ENCODE measurements around the gene SHISAL2A. TPM values are rescaled to one million over a fixed set of nuclear protein-coding genes. Genes with fewer than 3 reads are reported as not detected.

SHISAL2A gene
- total and polyA plus RNA-seq, 10 of the 15 experiments (the other 5 are each of a cell fraction or from before 2014, with no cell fraction given): 0.18 to 0.67 (median 0.45) TPM

GRCh38 chr1:52665006-52665941 lies 32.3 kb downstream of the SHISAL2A start:
- ChIA-PET RAD21 (ENCODE audit: unreplicated experiment) (interaction anchor here (0.8 to 1.9 kb wide), 5 partner anchors 24 to 261 kb away, joined by 3 to 5 read pairs (median 4); partner anchors contain the start of genes ORC1 and PRPF38A), CTCF (interaction anchor here (0.6 to 2.5 kb wide), 10 partner anchors 21 to 300 kb away, joined by 3 to 13 read pairs (median 3); partner anchors contain the start of genes CC2D1B, ORC1 and PRPF38A), POLR2A (no interaction called here), SMC1A (ENCODE audit: uncharacterized antibody, unreplicated experiment) (interaction anchor here (0.6 to 4.3 kb wide), 7 partner anchors 14 to 369 kb away, joined by 3 to 24 read pairs (median 5); partner anchors contain the start of genes CC2D1B, ORC1 and PRPF38A)
- Histone ChIP-seq H3K4me3 (no peak overlapping the region), H3K79me2 (ENCODE audit: control insufficient read depth, insufficient read depth, low read length) (no peaks in the 10 kb centered on the region), H3K9me3 (replicated peaks; ENCODE audit: control insufficient read depth, insufficient read depth, low read length) (no peaks in the 10 kb centered on the region), H3K9ac (ENCODE audit: control insufficient read depth, insufficient read depth, low read length) (no peak overlapping the region), H3K4me1 (ENCODE audit: control insufficient read depth, insufficient read depth, low read length) (no peaks in the 10 kb centered on the region), H3K36me3 (ENCODE audit: control insufficient read depth in 2 of 2, insufficient read depth in 2 of 2, low read length in 1 of 2) (no peaks in the 10 kb centered on the region), H3K27ac (ENCODE audit: control insufficient read depth, insufficient read depth) (no peak overlapping the region), H3K4me2 (ENCODE audit: control insufficient read depth, insufficient read depth) (no peak overlapping the region), H4K20me1 (ENCODE audit: control insufficient read depth, insufficient read depth) (no peaks in the 10 kb centered on the region), H3K27me3 (replicated peaks in 1 of 2; ENCODE audit: control insufficient read depth in 2 of 2, insufficient read depth in 2 of 2, low read length in 1 of 2) (no peaks in the 10 kb centered on the region), H2AFZ (ENCODE audit: control insufficient read depth, low read depth, low read length) (no peak overlapping the region)
- intact Hi-C loops (cut with micrococcal nuclease; ENCODE audit: unreplicated experiment) (no loop called here), in situ Hi-C loops (cut with MboI) (no loop called here)
- FAIRE-seq (no peak), DNase-seq (ENCODE audit: low read depth, low spot score) (no peak), ATAC-seq (no peak)
- BruUV-seq (replicated peaks): no TSS peak
- TF ChIP-seq, protein P1, sequence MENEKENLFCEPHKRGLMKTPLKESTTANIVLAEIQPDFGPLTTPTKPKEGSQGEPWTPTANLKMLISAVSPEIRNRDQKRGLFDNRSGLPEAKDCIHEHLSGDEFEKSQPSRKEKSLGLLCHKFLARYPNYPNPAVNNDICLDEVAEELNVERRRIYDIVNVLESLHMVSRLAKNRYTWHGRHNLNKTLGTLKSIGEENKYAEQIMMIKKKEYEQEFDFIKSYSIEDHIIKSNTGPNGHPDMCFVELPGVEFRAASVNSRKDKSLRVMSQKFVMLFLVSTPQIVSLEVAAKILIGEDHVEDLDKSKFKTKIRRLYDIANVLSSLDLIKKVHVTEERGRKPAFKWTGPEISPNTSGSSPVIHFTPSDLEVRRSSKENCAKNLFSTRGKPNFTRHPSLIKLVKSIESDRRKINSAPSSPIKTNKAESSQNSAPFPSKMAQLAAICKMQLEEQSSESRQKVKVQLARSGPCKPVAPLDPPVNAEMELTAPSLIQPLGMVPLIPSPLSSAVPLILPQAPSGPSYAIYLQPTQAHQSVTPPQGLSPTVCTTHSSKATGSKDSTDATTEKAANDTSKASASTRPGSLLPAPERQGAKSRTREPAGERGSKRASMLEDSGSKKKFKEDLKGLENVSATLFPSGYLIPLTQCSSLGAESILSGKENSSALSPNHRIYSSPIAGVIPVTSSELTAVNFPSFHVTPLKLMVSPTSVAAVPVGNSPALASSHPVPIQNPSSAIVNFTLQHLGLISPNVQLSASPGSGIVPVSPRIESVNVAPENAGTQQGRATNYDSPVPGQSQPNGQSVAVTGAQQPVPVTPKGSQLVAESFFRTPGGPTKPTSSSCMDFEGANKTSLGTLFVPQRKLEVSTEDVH (IDR thresholded peaks at IDR 0.05; ENCODE audit: low read depth, partially characterized antibody): no peak
- TF ChIP-seq, protein P2, sequence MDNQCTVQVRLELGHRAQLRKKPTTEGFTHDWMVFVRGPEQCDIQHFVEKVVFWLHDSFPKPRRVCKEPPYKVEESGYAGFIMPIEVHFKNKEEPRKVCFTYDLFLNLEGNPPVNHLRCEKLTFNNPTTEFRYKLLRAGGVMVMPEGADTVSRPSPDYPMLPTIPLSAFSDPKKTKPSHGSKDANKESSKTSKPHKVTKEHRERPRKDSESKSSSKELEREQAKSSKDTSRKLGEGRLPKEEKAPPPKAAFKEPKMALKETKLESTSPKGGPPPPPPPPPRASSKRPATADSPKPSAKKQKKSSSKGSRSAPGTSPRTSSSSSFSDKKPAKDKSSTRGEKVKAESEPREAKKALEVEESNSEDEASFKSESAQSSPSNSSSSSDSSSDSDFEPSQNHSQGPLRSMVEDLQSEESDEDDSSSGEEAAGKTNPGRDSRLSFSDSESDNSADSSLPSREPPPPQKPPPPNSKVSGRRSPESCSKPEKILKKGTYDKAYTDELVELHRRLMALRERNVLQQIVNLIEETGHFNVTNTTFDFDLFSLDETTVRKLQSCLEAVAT (IDR thresholded peaks at IDR 0.05): no peak
- 54% methylated on average over 8 of the region's 8 CpGs for WGBS (ENCODE audit: insufficient coverage, insufficient replicate concordance, low lambda C conversion rate, missing lambda C conversion rate)
